ENCODE results near the gene SPIRE2. TPM values are rescaled to one million over a fixed set of nuclear protein-coding genes. Genes with fewer than 3 reads are reported as not detected.

The SPIRE2 gene
- total and polyA plus RNA-seq, 2 of the 13 experiments (the other 11 are each of a cell fraction or from before 2014, with no cell fraction given), result 13.3 to 37.5 TPM

DNA sequence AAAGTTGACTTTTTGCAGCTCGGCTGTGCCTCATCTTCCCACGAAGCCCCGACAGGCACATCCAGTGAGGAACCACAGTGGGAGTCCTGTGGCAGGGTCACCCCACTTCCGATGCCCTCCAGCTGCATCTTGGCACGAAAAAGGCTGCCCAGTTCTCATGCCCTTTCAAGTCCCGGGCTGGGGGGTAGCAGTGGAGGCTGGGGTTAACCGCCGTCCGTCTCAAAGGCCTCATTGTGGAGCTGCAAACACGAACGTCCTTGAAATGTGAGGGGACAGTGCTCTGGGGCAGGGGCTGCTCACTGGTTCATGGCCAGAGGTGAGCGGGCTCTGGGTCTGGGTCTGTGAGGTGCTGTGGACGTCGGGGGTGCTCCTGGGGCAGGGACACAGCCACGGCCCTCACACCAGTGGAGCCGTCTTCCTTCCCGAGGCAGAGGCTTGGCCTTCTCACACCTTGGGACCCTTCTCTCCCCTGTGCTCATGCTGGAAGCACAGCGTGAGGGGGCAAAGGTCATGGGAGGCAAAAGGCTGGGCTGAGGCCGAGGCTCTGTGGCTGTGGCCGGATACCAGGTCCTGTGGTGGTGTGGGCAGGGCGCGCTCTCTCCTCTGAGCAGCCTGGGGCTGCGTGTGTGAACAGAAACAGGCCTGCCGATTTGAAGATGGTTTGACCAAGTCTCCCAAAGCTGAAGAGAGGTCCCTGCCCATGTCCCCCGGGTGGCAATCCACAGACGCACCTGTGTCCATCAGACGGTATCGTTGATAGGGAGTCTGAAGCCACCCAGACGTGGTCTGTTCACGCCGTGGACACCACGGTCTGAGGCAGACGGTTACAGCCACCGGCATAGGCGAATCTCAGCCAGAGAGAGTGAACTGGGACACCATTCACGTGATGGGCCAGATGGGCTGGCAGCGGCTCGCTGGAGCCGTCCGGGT is 87.3 kb downstream of the SPIRE2 start (continued):
- TF ChIP-seq, protein P1, sequence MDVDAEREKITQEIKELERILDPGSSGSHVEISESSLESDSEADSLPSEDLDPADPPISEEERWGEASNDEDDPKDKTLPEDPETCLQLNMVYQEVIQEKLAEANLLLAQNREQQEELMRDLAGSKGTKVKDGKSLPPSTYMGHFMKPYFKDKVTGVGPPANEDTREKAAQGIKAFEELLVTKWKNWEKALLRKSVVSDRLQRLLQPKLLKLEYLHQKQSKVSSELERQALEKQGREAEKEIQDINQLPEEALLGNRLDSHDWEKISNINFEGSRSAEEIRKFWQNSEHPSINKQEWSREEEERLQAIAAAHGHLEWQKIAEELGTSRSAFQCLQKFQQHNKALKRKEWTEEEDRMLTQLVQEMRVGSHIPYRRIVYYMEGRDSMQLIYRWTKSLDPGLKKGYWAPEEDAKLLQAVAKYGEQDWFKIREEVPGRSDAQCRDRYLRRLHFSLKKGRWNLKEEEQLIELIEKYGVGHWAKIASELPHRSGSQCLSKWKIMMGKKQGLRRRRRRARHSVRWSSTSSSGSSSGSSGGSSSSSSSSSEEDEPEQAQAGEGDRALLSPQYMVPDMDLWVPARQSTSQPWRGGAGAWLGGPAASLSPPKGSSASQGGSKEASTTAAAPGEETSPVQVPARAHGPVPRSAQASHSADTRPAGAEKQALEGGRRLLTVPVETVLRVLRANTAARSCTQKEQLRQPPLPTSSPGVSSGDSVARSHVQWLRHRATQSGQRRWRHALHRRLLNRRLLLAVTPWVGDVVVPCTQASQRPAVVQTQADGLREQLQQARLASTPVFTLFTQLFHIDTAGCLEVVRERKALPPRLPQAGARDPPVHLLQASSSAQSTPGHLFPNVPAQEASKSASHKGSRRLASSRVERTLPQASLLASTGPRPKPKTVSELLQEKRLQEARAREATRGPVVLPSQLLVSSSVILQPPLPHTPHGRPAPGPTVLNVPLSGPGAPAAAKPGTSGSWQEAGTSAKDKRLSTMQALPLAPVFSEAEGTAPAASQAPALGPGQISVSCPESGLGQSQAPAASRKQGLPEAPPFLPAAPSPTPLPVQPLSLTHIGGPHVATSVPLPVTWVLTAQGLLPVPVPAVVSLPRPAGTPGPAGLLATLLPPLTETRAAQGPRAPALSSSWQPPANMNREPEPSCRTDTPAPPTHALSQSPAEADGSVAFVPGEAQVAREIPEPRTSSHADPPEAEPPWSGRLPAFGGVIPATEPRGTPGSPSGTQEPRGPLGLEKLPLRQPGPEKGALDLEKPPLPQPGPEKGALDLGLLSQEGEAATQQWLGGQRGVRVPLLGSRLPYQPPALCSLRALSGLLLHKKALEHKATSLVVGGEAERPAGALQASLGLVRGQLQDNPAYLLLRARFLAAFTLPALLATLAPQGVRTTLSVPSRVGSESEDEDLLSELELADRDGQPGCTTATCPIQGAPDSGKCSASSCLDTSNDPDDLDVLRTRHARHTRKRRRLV (CRISPR knock-in tag; IDR thresholded peaks at IDR 0.05), result peak; percentile 80; the same call in 1 of the 2 replicates
- TF ChIP-seq ZNF772 (CRISPR knock-in tag; IDR thresholded peaks at IDR 0.05), result peak; percentile 81
- TF ChIP-seq, protein P2, sequence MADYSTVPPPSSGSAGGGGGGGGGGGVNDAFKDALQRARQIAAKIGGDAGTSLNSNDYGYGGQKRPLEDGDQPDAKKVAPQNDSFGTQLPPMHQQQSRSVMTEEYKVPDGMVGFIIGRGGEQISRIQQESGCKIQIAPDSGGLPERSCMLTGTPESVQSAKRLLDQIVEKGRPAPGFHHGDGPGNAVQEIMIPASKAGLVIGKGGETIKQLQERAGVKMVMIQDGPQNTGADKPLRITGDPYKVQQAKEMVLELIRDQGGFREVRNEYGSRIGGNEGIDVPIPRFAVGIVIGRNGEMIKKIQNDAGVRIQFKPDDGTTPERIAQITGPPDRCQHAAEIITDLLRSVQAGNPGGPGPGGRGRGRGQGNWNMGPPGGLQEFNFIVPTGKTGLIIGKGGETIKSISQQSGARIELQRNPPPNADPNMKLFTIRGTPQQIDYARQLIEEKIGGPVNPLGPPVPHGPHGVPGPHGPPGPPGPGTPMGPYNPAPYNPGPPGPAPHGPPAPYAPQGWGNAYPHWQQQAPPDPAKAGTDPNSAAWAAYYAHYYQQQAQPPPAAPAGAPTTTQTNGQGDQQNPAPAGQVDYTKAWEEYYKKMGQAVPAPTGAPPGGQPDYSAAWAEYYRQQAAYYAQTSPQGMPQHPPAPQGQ (CRISPR knock-in tag; IDR thresholded peaks at IDR 0.05; ENCODE audit: borderline replicate concordance), result peak; percentile 53; the same call in 1 of the 2 replicates
- TF ChIP-seq NR2F1 (CRISPR knock-in tag; IDR thresholded peaks at IDR 0.05), result peak; percentile 89 to 96
- TF ChIP-seq ELF3 (CRISPR knock-in tag; IDR thresholded peaks at IDR 0.05), result 0 out of 2 replicates have a peak, but pooled peaks have one; percentile 45
- TF ChIP-seq, protein P3, sequence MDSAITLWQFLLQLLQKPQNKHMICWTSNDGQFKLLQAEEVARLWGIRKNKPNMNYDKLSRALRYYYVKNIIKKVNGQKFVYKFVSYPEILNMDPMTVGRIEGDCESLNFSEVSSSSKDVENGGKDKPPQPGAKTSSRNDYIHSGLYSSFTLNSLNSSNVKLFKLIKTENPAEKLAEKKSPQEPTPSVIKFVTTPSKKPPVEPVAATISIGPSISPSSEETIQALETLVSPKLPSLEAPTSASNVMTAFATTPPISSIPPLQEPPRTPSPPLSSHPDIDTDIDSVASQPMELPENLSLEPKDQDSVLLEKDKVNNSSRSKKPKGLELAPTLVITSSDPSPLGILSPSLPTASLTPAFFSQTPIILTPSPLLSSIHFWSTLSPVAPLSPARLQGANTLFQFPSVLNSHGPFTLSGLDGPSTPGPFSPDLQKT (CRISPR knock-in tag; IDR thresholded peaks at IDR 0.05; ENCODE audit: borderline replicate concordance), result no peak
- no peak for TF ChIP-seq MLLT10 (CRISPR knock-in tag; IDR thresholded peaks at IDR 0.05)
- TF ChIP-seq, protein P4, sequence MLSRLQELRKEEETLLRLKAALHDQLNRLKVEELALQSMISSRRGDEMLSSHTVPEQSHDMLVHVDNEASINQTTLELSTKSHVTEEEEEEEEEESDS (CRISPR knock-in tag; IDR thresholded peaks at IDR 0.05; ENCODE audit: borderline replicate concordance), result no peak
- no peak; the same call in 1 of the 2 replicates for TF ChIP-seq POLR2AphosphoS5 (IDR thresholded peaks at IDR 0.05; ENCODE audit: low read depth, low read length)
- TF ChIP-seq ZMAT3 (CRISPR knock-in tag; conservative IDR thresholded peaks at IDR 0.05), result peak; percentile 36; the same call in 1 of the 2 replicates
- peak; percentile 47; the same call in 1 of the 2 replicates for TF ChIP-seq ZNF556 (CRISPR knock-in tag; IDR thresholded peaks at IDR 0.05; ENCODE audit: borderline replicate concordance)
- no peak for TF ChIP-seq ZFP1 (CRISPR knock-in tag; IDR thresholded peaks at IDR 0.05)
- TF ChIP-seq ZNF614 (CRISPR knock-in tag; IDR thresholded peaks at IDR 0.05; ENCODE audit: borderline replicate concordance), result peak; percentile 74; the same call in 1 of the 2 replicates
- TF ChIP-seq ZNF776 (CRISPR knock-in tag; IDR thresholded peaks at IDR 0.05), result peak; percentile 93
- peak; percentile 78 for TF ChIP-seq ERF (CRISPR knock-in tag; IDR thresholded peaks at IDR 0.05)
- TF ChIP-seq, protein P5, sequence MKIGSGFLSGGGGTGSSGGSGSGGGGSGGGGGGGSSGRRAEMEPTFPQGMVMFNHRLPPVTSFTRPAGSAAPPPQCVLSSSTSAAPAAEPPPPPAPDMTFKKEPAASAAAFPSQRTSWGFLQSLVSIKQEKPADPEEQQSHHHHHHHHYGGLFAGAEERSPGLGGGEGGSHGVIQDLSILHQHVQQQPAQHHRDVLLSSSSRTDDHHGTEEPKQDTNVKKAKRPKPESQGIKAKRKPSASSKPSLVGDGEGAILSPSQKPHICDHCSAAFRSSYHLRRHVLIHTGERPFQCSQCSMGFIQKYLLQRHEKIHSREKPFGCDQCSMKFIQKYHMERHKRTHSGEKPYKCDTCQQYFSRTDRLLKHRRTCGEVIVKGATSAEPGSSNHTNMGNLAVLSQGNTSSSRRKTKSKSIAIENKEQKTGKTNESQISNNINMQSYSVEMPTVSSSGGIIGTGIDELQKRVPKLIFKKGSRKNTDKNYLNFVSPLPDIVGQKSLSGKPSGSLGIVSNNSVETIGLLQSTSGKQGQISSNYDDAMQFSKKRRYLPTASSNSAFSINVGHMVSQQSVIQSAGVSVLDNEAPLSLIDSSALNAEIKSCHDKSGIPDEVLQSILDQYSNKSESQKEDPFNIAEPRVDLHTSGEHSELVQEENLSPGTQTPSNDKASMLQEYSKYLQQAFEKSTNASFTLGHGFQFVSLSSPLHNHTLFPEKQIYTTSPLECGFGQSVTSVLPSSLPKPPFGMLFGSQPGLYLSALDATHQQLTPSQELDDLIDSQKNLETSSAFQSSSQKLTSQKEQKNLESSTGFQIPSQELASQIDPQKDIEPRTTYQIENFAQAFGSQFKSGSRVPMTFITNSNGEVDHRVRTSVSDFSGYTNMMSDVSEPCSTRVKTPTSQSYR (CRISPR knock-in tag; IDR thresholded peaks at IDR 0.05; ENCODE audit: borderline replicate concordance), result no peak
- TF ChIP-seq ZNF367 (CRISPR knock-in tag; IDR thresholded peaks at IDR 0.05; ENCODE audit: borderline replicate concordance), result no peak; the same call in 1 of the 2 replicates

All from HepG2 (cell line).